BLaER1 treated with 17β-estradiol and CSF1 and Interleukin-3, amounts not matched to agents 10 nM and 100 nM (cell line): Measurements from ENCODE around the gene SLC7A9.

Source experiments
- H3K27ac ChIP-seq, 11 experiments: shearing (Covaris generic); formaldehyde crosslinking; 2 replicates each; pipeline ENCODE4 v1.8.1; 2022
- H3K27me3 ChIP-seq, 11 experiments: shearing (Covaris generic); formaldehyde crosslinking; 2 replicates each; pipeline ENCODE4 v1.8.1; 2022
- H3K36me3 ChIP-seq, 11 experiments: shearing (Covaris generic); formaldehyde crosslinking; 2 replicates each; pipeline ENCODE4 v1.8.1; 2022
- H3K4me1 ChIP-seq, 10 experiments: shearing (Covaris generic); formaldehyde crosslinking; 2 replicates each; pipeline ENCODE4 v1.8.1; 2022
- H3K4me2 ChIP-seq, 11 experiments: shearing (Covaris generic); formaldehyde crosslinking; 2 replicates each; pipeline ENCODE4 v1.8.1; 2022
- H3K4me3 ChIP-seq, 10 experiments: shearing (Covaris generic); formaldehyde crosslinking; 2 replicates each; pipeline ENCODE4 v1.8.1; 2022
- H3K9ac ChIP-seq, 11 experiments: shearing (Covaris generic); formaldehyde crosslinking; 2 replicates each; pipeline ENCODE4 v1.8.1; 2022
- H3K9me3 ChIP-seq, 11 experiments: shearing (Covaris generic); formaldehyde crosslinking; replicated peaks in 1 of 11; 2 replicates each; pipeline ENCODE4 v1.8.1; 2022
- H4K20me1 ChIP-seq, 11 experiments: shearing (Covaris generic); formaldehyde crosslinking; 2 replicates each; pipeline ENCODE4 v1.8.1; 2022
- Cebpa-rat ChIP-seq, 11 experiments: shearing (Covaris generic); IDR thresholded peaks; 2 replicates each; pipeline ENCODE4 v1.8.1; 2022

The SLC7A9 gene

DNA sequence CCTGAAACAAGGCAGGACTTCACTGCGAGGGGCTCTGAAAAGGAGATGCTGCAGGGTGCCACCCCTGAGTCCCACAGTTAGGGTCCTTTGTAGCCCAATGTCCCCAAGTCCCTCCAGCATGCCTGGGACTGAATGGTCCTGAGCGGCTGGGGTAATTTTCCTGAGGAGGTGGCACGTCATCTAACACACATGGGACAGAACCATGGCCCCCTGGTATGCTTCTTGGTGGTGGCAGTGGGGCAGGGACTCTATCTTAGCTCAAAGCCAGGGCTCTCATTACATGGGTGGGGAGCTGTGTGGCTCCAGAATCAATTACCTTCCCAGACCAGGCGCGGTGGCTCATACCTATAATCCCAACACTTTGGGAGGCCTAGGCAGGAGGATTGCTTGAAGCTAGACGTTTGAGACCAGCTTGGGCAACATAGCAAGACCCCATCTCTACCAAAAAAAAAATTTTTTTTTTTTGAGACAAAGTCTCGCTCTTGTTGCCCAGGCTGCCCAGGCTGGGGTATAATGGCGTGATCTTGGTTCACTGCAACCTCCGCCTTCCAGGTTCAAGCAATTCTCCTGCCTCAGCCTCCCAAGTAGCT, 7.9 kb upstream of the SLC7A9 start:
- Histone ChIP-seq H3K27ac (no peak overlapping the region), H3K4me1 (peaks cover 0 to 5% (median 0%) of the 10 kb centered on the region in 10 experiments; a peak in 1 of 20 replicates), H3K9ac (no peak overlapping the region), H3K36me3 (peaks cover 0 to 29% (median 11%) of the 10 kb centered on the region in 11 experiments; a peak in 11 of 22 replicates), H3K4me3 (no peak overlapping the region), H3K4me2 (no peak overlapping the region), H3K9me3 (no peaks in the 10 kb centered on the region), H3K27me3 (no peaks in the 10 kb centered on the region), H4K20me1 (no peaks in the 10 kb centered on the region)
- no peak for TF ChIP-seq Cebpa-rat (IDR thresholded peaks at IDR 0.05)

DNA sequence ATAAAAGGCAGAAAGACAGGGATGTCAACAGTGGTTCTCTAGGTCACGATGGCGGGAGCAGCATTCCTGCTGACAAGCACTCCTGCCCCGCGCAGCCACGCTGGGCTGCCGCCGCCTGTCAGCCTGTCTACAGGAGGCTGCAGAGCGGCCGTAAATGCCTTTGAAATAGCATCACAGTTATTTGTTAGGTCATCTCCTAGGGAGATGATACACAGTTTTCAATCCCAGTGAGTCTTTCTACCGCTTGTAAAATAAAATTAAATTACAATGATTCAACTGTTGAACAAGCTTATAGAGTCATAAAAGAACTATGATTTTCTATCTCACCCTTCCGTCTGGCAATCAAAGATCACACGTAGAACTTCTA, 7.3 kb upstream of the SLC7A9 start:
- Histone ChIP-seq H3K4me2 (no peak overlapping the region), H3K27ac (no peak overlapping the region), H4K20me1 (no peaks in the 10 kb centered on the region), H3K9ac (no peak overlapping the region), H3K36me3 (peaks cover 0 to 28% (median 11%) of the 10 kb centered on the region in 11 experiments; a peak in 11 of 22 replicates), H3K27me3 (no peaks in the 10 kb centered on the region), H3K4me3 (no peak overlapping the region), H3K4me1 (peaks cover 0 to 5% (median 0%) of the 10 kb centered on the region in 10 experiments; a peak in 1 of 20 replicates), H3K9me3 (no peaks in the 10 kb centered on the region)
- TF ChIP-seq Cebpa-rat (IDR thresholded peaks at IDR 0.05): no peak

DNA sequence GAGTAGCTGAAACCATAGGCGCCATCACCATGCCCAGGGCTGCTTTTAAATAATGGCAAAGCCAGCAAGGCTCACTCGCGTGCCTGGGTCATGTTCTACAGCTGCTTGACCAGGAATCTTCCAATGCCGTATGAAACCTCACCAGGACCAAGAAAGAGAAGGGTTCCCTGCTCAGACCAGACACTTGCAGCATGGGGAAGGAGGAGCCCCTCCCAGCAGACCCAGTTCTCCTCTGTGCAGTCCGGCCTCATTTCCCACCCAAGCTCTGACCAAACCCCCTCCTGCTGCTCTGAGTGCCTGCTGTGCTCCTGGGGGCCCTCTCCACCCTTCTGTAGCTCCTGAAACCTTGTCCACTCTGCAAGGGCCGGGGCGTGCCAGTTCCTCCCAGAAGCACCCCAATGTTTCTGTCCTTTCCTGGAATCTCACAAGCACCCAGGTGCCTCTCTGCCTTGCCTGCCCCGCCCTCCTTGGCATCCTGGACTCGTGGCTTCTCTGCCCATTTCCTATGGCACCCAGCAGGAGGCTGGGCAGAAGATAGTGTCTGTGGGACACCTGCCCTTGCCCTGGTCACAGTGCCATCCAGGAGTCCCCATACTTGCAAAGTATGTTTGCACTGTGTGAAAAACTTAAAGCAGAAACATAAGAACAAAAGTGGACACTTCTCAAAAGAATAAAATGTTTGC, 6.8 kb upstream of the SLC7A9 start:
- Histone ChIP-seq H3K36me3 (peaks cover 0 to 24% (median 11%) of the 10 kb centered on the region in 11 experiments; a peak in 11 of 22 replicates), H3K4me1 (peaks cover 0 to 5% (median 0%) of the 10 kb centered on the region in 10 experiments; a peak in 1 of 20 replicates), H4K20me1 (no peaks in the 10 kb centered on the region), H3K9me3 (no peaks in the 10 kb centered on the region), H3K9ac (no peak overlapping the region), H3K4me2 (no peak overlapping the region), H3K4me3 (no peak overlapping the region), H3K27ac (no peak overlapping the region), H3K27me3 (no peaks in the 10 kb centered on the region)
- no peak for TF ChIP-seq Cebpa-rat (IDR thresholded peaks at IDR 0.05)

DNA sequence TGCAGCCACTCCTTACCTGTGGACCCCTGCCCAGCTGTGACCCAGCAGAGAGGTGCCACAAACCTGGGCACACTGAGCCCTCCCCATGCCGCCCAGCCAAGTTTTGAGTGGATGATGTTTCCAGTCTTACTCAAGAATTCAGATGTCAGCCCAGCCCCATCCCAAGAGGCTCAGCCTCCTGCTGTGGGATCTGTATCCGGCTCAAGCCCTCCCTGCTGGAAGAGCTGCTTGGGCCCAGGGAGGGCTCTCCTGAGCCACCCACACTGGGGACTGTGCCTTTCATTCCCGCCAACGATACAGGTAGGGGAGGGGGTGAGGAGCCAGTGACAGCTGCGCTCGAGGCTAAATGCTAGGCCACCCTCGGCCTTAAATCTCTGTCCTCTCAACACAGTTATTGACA, 5.9 kb upstream of the SLC7A9 start:
- Histone ChIP-seq H3K27me3 (no peaks in the 10 kb centered on the region), H3K4me3 (no peak overlapping the region), H3K27ac (no peak overlapping the region), H3K4me2 (no peak overlapping the region), H3K9ac (no peak overlapping the region), H3K36me3 (peaks cover 0 to 24% (median 11%) of the 10 kb centered on the region in 11 experiments; a peak in 11 of 22 replicates), H3K4me1 (peaks cover 0 to 5% (median 0%) of the 10 kb centered on the region in 10 experiments; a peak in 1 of 20 replicates), H3K9me3 (no peaks in the 10 kb centered on the region), H4K20me1 (no peaks in the 10 kb centered on the region)
- no peak for TF ChIP-seq Cebpa-rat (IDR thresholded peaks at IDR 0.05)

DNA sequence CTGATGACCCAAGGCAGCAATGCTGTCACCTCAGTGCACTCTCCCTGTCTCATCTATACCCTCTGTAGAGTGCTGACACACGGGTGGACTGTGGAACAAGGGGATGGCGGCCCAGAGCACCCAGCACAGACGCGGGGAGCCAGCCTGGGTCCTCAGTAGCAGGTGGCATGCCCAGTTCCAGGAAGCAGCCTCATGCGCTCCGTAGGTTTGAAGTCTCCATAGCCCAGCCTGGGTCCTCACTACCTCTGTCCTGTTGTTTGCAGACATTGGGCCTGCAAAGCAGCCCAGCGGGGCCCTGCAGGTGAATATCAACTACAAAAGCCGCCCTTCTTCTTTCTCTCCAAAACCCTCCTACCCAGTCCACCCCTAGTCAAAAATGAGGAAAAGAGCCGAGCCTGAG, 5.0 kb upstream of the SLC7A9 start:
- Histone ChIP-seq H3K27me3 (no peaks in the 10 kb centered on the region), H3K9me3 (no peaks in the 10 kb centered on the region), H3K27ac (no peak overlapping the region), H3K4me3 (no peak overlapping the region), H3K9ac (no peak overlapping the region), H3K4me1 (peaks cover 0 to 5% (median 0%) of the 10 kb centered on the region in 10 experiments; a peak in 1 of 20 replicates), H3K4me2 (no peak overlapping the region), H4K20me1 (no peaks in the 10 kb centered on the region), H3K36me3 (peaks cover 0 to 20% (median 11%) of the 10 kb centered on the region in 11 experiments; a peak in 11 of 22 replicates)
- no peak for TF ChIP-seq Cebpa-rat (IDR thresholded peaks at IDR 0.05)

DNA sequence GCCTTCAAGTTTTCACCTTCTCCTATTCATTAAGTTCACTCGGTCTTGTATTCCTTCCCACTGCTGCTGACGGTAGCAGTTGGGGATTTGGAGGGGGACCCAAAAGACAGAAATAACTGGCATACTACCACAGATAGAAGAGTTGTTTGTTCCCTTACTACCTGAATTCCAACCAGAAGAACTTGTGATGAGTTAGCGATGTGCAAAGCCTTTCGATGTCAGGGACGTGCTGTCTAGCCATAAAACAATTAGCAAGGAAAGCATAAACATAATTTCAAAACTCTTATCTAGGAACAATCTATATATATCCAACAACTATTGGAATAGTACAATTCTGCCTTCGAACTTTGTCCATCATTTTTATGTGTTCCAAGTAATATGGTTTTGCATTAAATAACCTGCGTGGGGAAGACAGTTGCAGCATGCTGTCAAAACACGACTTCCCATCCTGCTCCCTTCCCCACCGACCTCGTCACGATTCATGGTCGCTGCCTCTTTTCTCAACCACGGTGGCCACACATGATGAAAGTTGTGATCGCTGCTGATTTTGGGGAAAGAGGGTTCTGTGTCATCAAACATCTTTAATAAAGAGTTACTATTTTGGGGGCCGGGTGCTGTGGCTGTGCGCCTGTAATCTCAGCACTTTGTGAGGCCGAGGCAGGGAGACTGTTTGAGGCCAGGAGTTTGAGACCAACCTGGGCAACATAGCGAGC, 3.8 kb upstream of the SLC7A9 start:
- Histone ChIP-seq H3K4me3 (no peak overlapping the region), H3K27me3 (no peaks in the 10 kb centered on the region), H3K4me1 (peaks cover 0 to 5% (median 0%) of the 10 kb centered on the region in 10 experiments; a peak in 1 of 20 replicates), H3K27ac (no peak overlapping the region), H3K4me2 (0 out of 22 replicates have a peak overlapping the region, but pooled peaks of 1 of the 11 experiments have one; percentile 2), H3K9ac (no peak overlapping the region), H3K9me3 (no peaks in the 10 kb centered on the region), H4K20me1 (no peaks in the 10 kb centered on the region), H3K36me3 (peaks cover 0 to 8% (median 3%) of the 10 kb centered on the region in 11 experiments; a peak in 8 of 22 replicates)
- no peak for TF ChIP-seq Cebpa-rat (IDR thresholded peaks at IDR 0.05)

DNA sequence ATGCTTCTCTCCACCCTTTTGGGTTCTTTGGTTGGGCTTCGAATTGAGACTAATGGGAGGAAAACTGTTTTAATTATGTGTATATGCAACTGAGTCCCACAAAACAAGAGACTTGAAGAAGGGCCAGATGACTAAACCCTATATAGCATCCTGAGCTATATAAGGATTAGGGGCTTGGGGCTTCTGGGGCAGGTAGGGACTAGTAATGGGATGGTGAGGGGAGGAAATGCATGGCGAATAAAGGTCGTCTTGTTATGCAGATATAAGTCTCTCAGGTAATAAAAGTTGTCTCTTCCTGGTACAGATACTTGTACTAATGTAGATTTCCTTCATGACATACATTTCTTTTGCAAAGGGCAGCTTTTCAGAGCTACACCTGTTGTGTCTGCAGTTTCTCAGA, 2.8 kb upstream of the SLC7A9 start:
- no peaks in the 10 kb centered on the region for H3K9me3 ChIP-seq
- no peak overlapping the region for H3K4me3 ChIP-seq
- H3K27ac ChIP-seq: no peak overlapping the region
- H3K27me3 ChIP-seq: no peaks in the 10 kb centered on the region
- H3K4me2 ChIP-seq: no peak overlapping the region
- no peak overlapping the region for H3K9ac ChIP-seq
- H4K20me1 ChIP-seq: no peaks in the 10 kb centered on the region
- H3K4me1 ChIP-seq: peaks cover 0 to 5% (median 0%) of the 10 kb centered on the region in 10 experiments; a peak in 1 of 20 replicates
- 0 out of 22 replicates have a peak, but pooled peaks cover 0 to 3% (median 0%) of the 10 kb centered on the region in 11 experiments for H3K36me3 ChIP-seq
- no peak for TF ChIP-seq Cebpa-rat (IDR thresholded peaks at IDR 0.05)

DNA sequence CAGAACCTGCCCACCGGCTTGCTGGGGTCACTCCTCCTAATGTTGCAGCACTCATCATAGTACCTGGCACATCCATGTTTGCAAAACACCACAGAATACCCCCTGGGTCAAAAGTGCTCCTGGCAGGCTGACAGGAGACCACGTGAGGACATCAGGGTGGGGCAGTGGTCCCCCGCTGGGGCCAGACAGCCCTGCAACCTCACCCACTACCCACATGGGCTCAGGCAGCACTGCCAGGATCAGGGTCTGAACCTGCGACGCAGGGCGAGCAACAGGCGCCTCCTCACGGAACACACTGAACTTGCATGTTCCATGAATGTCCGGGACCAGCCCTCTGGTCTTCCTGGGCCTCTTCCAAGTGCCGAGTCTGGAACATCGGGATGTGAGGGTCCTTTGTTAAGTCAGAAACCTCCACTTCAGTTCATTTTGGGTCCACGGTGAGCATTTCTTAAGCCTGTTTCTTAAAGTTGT, 1.4 kb upstream of the SLC7A9 start:
- H3K4me2 ChIP-seq: no peak overlapping the region
- peaks cover 0 to 7% (median 0%) of the 10 kb centered on the region in 10 experiments; a peak in 3 of 20 replicates for H3K4me1 ChIP-seq
- no peak overlapping the region for H3K9ac ChIP-seq
- H3K9me3 ChIP-seq: no peaks in the 10 kb centered on the region
- H3K27me3 ChIP-seq: no peaks in the 10 kb centered on the region
- no peaks in the 10 kb centered on the region for H4K20me1 ChIP-seq
- no peak overlapping the region for H3K4me3 ChIP-seq
- no peak overlapping the region for H3K27ac ChIP-seq
- no peaks in the 10 kb centered on the region for H3K36me3 ChIP-seq
- no peak for TF ChIP-seq Cebpa-rat (IDR thresholded peaks at IDR 0.05)

DNA sequence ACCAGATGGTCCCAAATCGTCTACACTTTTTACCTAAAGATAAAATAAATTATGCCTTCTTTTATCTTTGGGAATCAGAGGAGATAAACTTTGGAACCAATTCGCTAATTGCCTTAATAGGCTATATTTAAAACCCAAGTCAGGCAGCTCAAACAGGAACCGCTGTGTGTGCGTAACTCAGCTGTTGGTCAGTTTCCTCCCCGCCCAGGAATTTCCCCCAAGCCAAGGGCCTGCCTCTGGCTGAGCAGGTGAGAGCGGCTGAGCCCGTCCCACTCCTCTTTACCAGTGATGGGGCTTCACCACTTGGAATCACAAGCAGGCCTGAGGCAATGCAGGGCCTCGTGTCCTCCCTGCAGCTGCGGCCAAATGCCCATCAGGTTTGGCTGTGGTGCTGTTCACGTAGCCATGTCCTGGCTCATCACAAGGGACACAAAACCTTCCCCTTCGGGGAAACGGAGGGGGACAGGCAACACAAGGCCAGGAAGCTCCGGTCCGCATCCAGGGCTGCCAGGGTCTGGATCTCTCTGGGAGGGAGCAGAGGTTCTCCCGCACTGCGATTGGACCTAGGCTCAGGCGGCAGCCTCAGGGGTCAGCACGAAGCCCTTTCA, 503 bp upstream of the SLC7A9 start:
- no peaks in the 10 kb centered on the region for H3K36me3 ChIP-seq
- H3K27me3 ChIP-seq: no peaks in the 10 kb centered on the region
- H3K27ac ChIP-seq: no peak overlapping the region
- no peak overlapping the region for H3K4me3 ChIP-seq
- H3K9me3 ChIP-seq: no peaks in the 10 kb centered on the region
- H3K9ac ChIP-seq: no peak overlapping the region
- peaks cover 0 to 9% (median 0%) of the 10 kb centered on the region in 10 experiments; a peak in 3 of 20 replicates for H3K4me1 ChIP-seq
- no peak overlapping the region for H3K4me2 ChIP-seq
- no peak for TF ChIP-seq Cebpa-rat (IDR thresholded peaks at IDR 0.05)
- no peaks in the 10 kb centered on the region for H4K20me1 ChIP-seq
